Body of pancreas (tissue), 4 donors: Measurements from ENCODE around the gene SRGAP1. TPM values are rescaled to one million over a fixed set of nuclear protein-coding genes. Genes with fewer than 3 reads are reported as not detected.
"Not testable (repeated sequence)": the region's sequence is repeated elsewhere in the genome, so short reads cannot be mapped to it uniquely, and the experiment has no call there.

Experiments
- ATAC-seq: fragments of 150-250 bp; one replicate; pipeline ENCODE4 v1.9.1; 2016
- DNase-seq, 4 donors: peaks; one replicate each; pipeline ENCODE4 v3.0.0-alpha.2; 2019
- H3K27ac ChIP-seq, 4 donors: fragments of 200-600 bp; sonication (generic); 1 replicate in 3 of 4; 2 replicates in 1 of 4; pipeline versions ENCODE4 v1.5.1 to v1.6.1; 2016 to 2019; ENCODE audit warnings: mild to moderate bottlenecking in 1 of 4, mixed read lengths in 1 of 4, moderate library complexity in 1 of 4
- H3K27me3 ChIP-seq, 2 donors: fragments of 200-600 bp; sonication (generic); one replicate each; pipeline ENCODE4 v1.6.0; 2016; ENCODE audit warnings: mild to moderate bottlenecking in 1 of 2
- H3K36me3 ChIP-seq, 2 donors: fragments of 200-600 bp; sonication (generic); replicated peaks in 1 of 2; 2 replicates each; pipeline ENCODE4 v1.5.1; 2016; ENCODE audit warnings: low read depth in 2 of 2; ENCODE audit not compliant: insufficient read depth in 1 of 2
- H3K4me1 ChIP-seq: fragments of 200-600 bp; sonication (generic); one replicate; pipeline ENCODE4 v1.6.0; 2016
- H3K4me3 ChIP-seq, 2 donors: fragments of 200-600 bp; sonication (generic); 1 replicate in 1 of 2; 2 replicates in 1 of 2; pipeline ENCODE4 v1.5.1; 2016 to 2019
- H3K9me3 ChIP-seq, 3 donors: fragments of 200-600 bp; sonication (generic); 1 replicate in 2 of 3; 2 replicates in 1 of 3; pipeline ENCODE4 v1.5.1; 2016
- POLR2A ChIP-seq, 3 donors: fragments of 450-650 bp; IDR thresholded peaks; one replicate each; pipeline ENCODE4 v1.6.1; 2016; ENCODE audit warnings: antibody characterized with exemption in 3 of 3, mild to moderate bottlenecking in 2 of 3
- WGBS, 2 donors: methylation state at CpG; one replicate each; pipeline ENCODE4 v1.1.5; 2017; 5-methylcytosine and 5-hydroxymethylcytosine counted together
- intact Hi-C: fragments of 100-400 bp; cut with DNase I; formaldehyde crosslinking; loops from one replicate; pipeline ENCODE4 v1.15.1; 2023
- total RNA-seq, 2 donors: library from RNA; depleted of rRNA; stranded (reverse); fragments of >200 nt; gene quantifications; one replicate each; pipeline ENCODE4 v1.1.0, GENCODE V29; 2016
- TF ChIP-seq, protein P1 (sequence below), 7 experiments: fragments of 450-650 bp in 4 of 7; fragments of 200-600 bp in 3 of 7; sonication (generic) in 3 of 7; IDR thresholded peaks; one replicate each; pipeline ENCODE4 v1.5.1; 2016 to 2019; ENCODE audit warnings: antibody characterized with exemption in 7 of 7

The SRGAP1 gene
- total RNA-seq, 2 donors from 2014 or later, result 8.8 to 14.8 TPM

- 95% methylated on average over 2 of the region's 2 CpGs for WGBS, 2 donors
- intact Hi-C loops, result no loop called here
- Histone ChIP-seq H3K36me3 (peaks cover 0 to 1% of the 10 kb centered on the region in 2 donors), H3K4me3 (no peak overlapping the region), H3K27ac (no peak overlapping the region), H3K9me3 (no peaks in the 10 kb centered on the region), H3K27me3 (no peaks in the 10 kb centered on the region), H3K4me1 (peaks cover 10% of the 10 kb centered on the region)
- no peak for TF ChIP-seq POLR2A (IDR thresholded peaks at IDR 0.05)
- TF ChIP-seq, protein P1, sequence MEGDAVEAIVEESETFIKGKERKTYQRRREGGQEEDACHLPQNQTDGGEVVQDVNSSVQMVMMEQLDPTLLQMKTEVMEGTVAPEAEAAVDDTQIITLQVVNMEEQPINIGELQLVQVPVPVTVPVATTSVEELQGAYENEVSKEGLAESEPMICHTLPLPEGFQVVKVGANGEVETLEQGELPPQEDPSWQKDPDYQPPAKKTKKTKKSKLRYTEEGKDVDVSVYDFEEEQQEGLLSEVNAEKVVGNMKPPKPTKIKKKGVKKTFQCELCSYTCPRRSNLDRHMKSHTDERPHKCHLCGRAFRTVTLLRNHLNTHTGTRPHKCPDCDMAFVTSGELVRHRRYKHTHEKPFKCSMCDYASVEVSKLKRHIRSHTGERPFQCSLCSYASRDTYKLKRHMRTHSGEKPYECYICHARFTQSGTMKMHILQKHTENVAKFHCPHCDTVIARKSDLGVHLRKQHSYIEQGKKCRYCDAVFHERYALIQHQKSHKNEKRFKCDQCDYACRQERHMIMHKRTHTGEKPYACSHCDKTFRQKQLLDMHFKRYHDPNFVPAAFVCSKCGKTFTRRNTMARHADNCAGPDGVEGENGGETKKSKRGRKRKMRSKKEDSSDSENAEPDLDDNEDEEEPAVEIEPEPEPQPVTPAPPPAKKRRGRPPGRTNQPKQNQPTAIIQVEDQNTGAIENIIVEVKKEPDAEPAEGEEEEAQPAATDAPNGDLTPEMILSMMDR (IDR thresholded peaks at IDR 0.05), result no peak
- ATAC-seq (no peak), DNase-seq (no peak)
Measured at GRCh38 chr12:64065881-64066451, 221.5 kb downstream of the SRGAP1 start.

GRCh38 chr12:64066776-64067175, 222.3 kb downstream of the SRGAP1 start:
- H3K27ac ChIP-seq, result no peak overlapping the region
- peaks cover 10% of the 10 kb centered on the region for H3K4me1 ChIP-seq
- intact Hi-C loops, result no loop called here
- no peak for ATAC-seq
- DNase-seq, result no peak
- no peaks in the 10 kb centered on the region for H3K27me3 ChIP-seq
- no peak overlapping the region for H3K4me3 ChIP-seq
- 92 to 96% methylated on average over 2 of the region's 2 CpGs for WGBS, 2 donors
- TF ChIP-seq, protein P1 (IDR thresholded peaks at IDR 0.05), result no peak
- no peak for TF ChIP-seq POLR2A (IDR thresholded peaks at IDR 0.05)
- no peaks in the 10 kb centered on the region for H3K9me3 ChIP-seq
- H3K36me3 ChIP-seq, result peaks cover 0 to 1% of the 10 kb centered on the region in 2 donors

- no peak for ATAC-seq
- DNase-seq, result no peak
- Histone ChIP-seq H3K27me3 (no peaks in the 10 kb centered on the region), H3K4me1 (no peaks in the 10 kb centered on the region), H3K4me3 (no peak overlapping the region), H3K36me3 (peaks cover 0 to 2% of the 10 kb centered on the region in 2 donors), H3K27ac (no peak overlapping the region), H3K9me3 (no peaks in the 10 kb centered on the region)
- WGBS, 2 donors, result 76 to 83% methylated on average over 2 of the region's 2 CpGs
- intact Hi-C loops, result no loop called here
- TF ChIP-seq, protein P1 (IDR thresholded peaks at IDR 0.05), result no peak
Measured at GRCh38 chr12:64070454-64070853, 226.0 kb downstream of the SRGAP1 start.

DNA sequence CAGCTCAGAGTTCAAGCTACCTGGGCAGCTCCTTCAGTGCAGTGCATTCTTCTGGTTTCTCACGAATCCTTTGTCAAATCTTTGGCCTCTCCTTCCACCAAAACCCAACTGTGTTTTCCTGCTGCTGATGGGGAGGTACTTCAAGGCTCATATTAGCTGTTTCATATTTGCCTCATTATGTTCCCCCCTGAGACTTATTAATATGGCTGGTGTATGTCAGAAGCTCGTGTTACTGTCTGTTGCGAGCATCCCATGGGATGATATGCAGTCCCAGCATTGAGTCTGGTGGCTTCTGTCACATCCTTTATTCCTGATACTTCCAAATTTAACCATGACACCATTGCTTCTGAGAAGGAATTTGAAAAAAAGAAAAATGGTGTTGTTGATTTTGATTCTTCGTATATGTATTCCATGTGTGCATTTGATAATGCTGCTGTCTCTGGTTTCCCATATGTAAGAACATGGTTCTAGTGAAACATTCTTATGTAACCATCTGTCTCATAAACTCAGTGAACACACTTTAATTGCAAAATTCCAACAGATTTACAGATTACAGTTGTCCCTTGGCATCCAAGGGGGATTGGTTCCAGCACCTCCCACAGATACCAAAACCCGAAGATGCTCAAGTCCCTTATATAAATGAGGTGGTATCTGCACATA, 228.5 kb downstream of the SRGAP1 start:
- ATAC-seq, result no peak

GRCh38 chr12:64076565-64076964, 232.1 kb downstream of the SRGAP1 start:
- ATAC-seq, DNase-seq, H3K36me3 ChIP-seq, H3K9me3 ChIP-seq, H3K27me3 ChIP-seq, H3K4me3 ChIP-seq, H3K27ac ChIP-seq, intact Hi-C loops: not testable (repeated sequence)
- 95 to 96% methylated on average over 9 of the region's 9 CpGs for WGBS, 2 donors
- peaks cover 21% of the 10 kb centered on the region for H3K4me1 ChIP-seq

More for the DNA sequence above, 228.5 kb downstream of the SRGAP1 start:
- peaks cover 0 to 2% of the 10 kb centered on the region in 2 donors for H3K36me3 ChIP-seq
- H3K27ac ChIP-seq, result no peak overlapping the region
- intact Hi-C loops, result no loop called here
- 90 to 93% methylated on average over 5 of the region's 5 CpGs for WGBS, 2 donors
- no peaks in the 10 kb centered on the region for H3K4me1 ChIP-seq
- DNase-seq, result no peak
- no peak overlapping the region for H3K4me3 ChIP-seq
- TF ChIP-seq, protein P1 (IDR thresholded peaks at IDR 0.05), result no peak
- TF ChIP-seq POLR2A (IDR thresholded peaks at IDR 0.05), result no peak
- H3K27me3 ChIP-seq, result no peaks in the 10 kb centered on the region
- H3K9me3 ChIP-seq, result no peaks in the 10 kb centered on the region
